HepG2 (cell line): ENCODE data around the gene KRTAP4-16. TPM values are rescaled to one million over a fixed set of nuclear protein-coding genes. Genes with fewer than 3 reads are reported as not detected.

Experiments
- ATAC-seq: fragments of 200-7000 bp; cut with Tn5 transposase; 3 replicates; pipeline ENCODE4 v1.9.1; 2020; ENCODE audit warnings: mild to moderate bottlenecking, moderate library complexity
- BruUV-seq: library from RNA; stranded (reverse); fragments of 400-500 nt; replicated peaks from 2 replicates; lab custom pipeline; 2021; lab: Mats Ljungman, UMichigan
- CTCF ChIA-PET: fragments of 300-600 bp; formaldehyde crosslinking; extraction: SDS; loops from one replicate; lab custom pipeline; 2021; ENCODE audit warnings: low total read pairs, inconsistent platforms, low intra/inter-chr PET ratio; lab: Yijun Ruan, JAX
- POLR2A ChIA-PET: fragments of 350-600 bp; sonication (Branson Sonifier 250); formaldehyde crosslinking; loops from one replicate; lab custom pipeline; 2020; ENCODE audit warnings: antibody characterized with exemption, inconsistent platforms; lab: Yijun Ruan, JAX
- DNase-seq: peaks from one replicate; pipeline ENCODE4 v3.0.0-alpha.2; 2015; ENCODE audit warnings: low spot score
- FAIRE-seq: peaks from 3 replicates; lab custom pipeline; 2011; peaks lifted over from hg19 to GRCh38; lab: Jason Lieb, UNC
- H2AFZ ChIP-seq: one replicate; pipeline ENCODE4 v1.6.1; 2011; ENCODE audit warnings: low read length, inconsistent platforms
- H3K27ac ChIP-seq: fragments of 300-600 bp; 3 replicates; pipeline ENCODE4 v1.8.0; 2011; ENCODE audit warnings: mixed run types, mild to moderate bottlenecking, mixed read lengths, low read length, inconsistent platforms; ENCODE audit not compliant: insufficient read depth; ENCODE audit errors: extremely low read length
- H3K27me3 ChIP-seq, 2 experiments: fragments of 200-600 bp in 1 of 2; 2 replicates in 1 of 2; 3 replicates in 1 of 2; pipeline versions ENCODE4 v1.6.0 to v1.8.0; 2011; ENCODE audit warnings: low read length in 2 of 2, mild to moderate bottlenecking in 2 of 2, moderate library complexity in 2 of 2, inconsistent platforms in 1 of 2; ENCODE audit not compliant: insufficient read depth in 2 of 2, control insufficient read depth in 1 of 2
- H3K36me3 ChIP-seq, 2 experiments: fragments of 200-600 bp in 1 of 2; replicated peaks in 1 of 2; 2 replicates in 1 of 2; 3 replicates in 1 of 2; pipeline versions ENCODE4 v1.5.1 to v1.8.0; 2011; ENCODE audit warnings: low read length in 2 of 2, inconsistent platforms in 1 of 2; ENCODE audit not compliant: insufficient read depth in 2 of 2, control insufficient read depth in 1 of 2
- H3K4me1 ChIP-seq: 2 replicates; pipeline ENCODE4 v1.5.1; 2012; ENCODE audit warnings: low read length, inconsistent platforms; ENCODE audit not compliant: insufficient read depth
- H3K4me2 ChIP-seq: 2 replicates; pipeline ENCODE4 v1.6.0; 2011; ENCODE audit warnings: low read depth, low read length, inconsistent platforms
- H3K4me3 ChIP-seq, 3 experiments: fragments of 200-600 bp in 1 of 3; sonication (generic), shearing (Covaris generic) in 1 of 3; replicated peaks in 1 of 3; 2 replicates each; pipeline ENCODE4 v1.5.1; 2011 to 2016; ENCODE audit warnings: low read length in 3 of 3, inconsistent platforms in 2 of 3, low read depth in 2 of 3, mild to moderate bottlenecking in 2 of 3, control low read depth in 1 of 3, mixed read lengths in 1 of 3; ENCODE audit not compliant: insufficient read depth in 1 of 3
- H3K79me2 ChIP-seq: one replicate; pipeline ENCODE4 v1.6.1; 2011; ENCODE audit warnings: low read length, inconsistent platforms; ENCODE audit not compliant: insufficient read depth
- H3K9ac ChIP-seq: 2 replicates; pipeline ENCODE4 v1.6.0; 2011; ENCODE audit warnings: mild to moderate bottlenecking, low read depth, low read length, inconsistent platforms; ENCODE audit not compliant: insufficient read depth
- H3K9me3 ChIP-seq: 2 replicates; pipeline ENCODE4 v1.5.1; 2012; ENCODE audit warnings: mild to moderate bottlenecking, low read length
- H4K20me1 ChIP-seq: 2 replicates; pipeline ENCODE4 v1.6.0; 2011; ENCODE audit warnings: inconsistent platforms, mild to moderate bottlenecking, low read length, moderate library complexity; ENCODE audit not compliant: insufficient read depth
- CEBPB ChIP-seq: IDR thresholded peaks from 2 replicates; pipeline ENCODE4 v1.6.1; 2011; ENCODE audit warnings: low read depth, low read length, improper control_type of control experiment, borderline replicate concordance
- CEBPG ChIP-seq: IDR thresholded peaks from 2 replicates; pipeline ENCODE4 v1.6.1; 2016
- E2F1 ChIP-seq: sonication (generic); formaldehyde crosslinking; IDR thresholded peaks from 2 replicates; pipeline ENCODE4 v1.5.0; 2020; ENCODE audit warnings: missing genetic modification reagents
- FOSL2 ChIP-seq: sonication (generic); formaldehyde crosslinking; IDR thresholded peaks from 2 replicates; pipeline ENCODE4 v1.4.0; 2020; ENCODE audit warnings: missing genetic modification reagents
- NCOR1 ChIP-seq: fragments of 200-600 bp; sonication (generic); IDR thresholded peaks from 2 replicates; pipeline ENCODE4 v1.7.0; 2017; ENCODE audit warnings: antibody characterized with exemption, low read length, borderline replicate concordance
- SNAPC5 ChIP-seq: sonication (generic); formaldehyde crosslinking; IDR thresholded peaks from 2 replicates; pipeline ENCODE4 v1.8.1; 2023; ENCODE audit warnings: mild to moderate bottlenecking, missing genetic modification reagents, borderline replicate concordance
- SP4 ChIP-seq: sonication (generic); formaldehyde crosslinking; IDR thresholded peaks from 2 replicates; pipeline ENCODE4 v1.8.1; 2023; ENCODE audit warnings: mild to moderate bottlenecking, missing genetic modification reagents
- TARDBP ChIP-seq: sonication (generic); formaldehyde crosslinking; IDR thresholded peaks from 2 replicates; pipeline ENCODE4 v1.8.0; 2022; ENCODE audit warnings: mild to moderate bottlenecking, missing genetic modification reagents
- TRAFD1 ChIP-seq: sonication (generic); formaldehyde crosslinking; IDR thresholded peaks from 2 replicates; pipeline ENCODE4 v1.5.1; 2020; ENCODE audit warnings: missing genetic modification reagents, mild to moderate bottlenecking, borderline replicate concordance
- ZBTB14 ChIP-seq: sonication (generic); formaldehyde crosslinking; IDR thresholded peaks from 2 replicates; pipeline ENCODE4 v1.4.0; 2020; ENCODE audit warnings: missing genetic modification reagents
- ZBTB21 ChIP-seq: sonication (generic); formaldehyde crosslinking; IDR thresholded peaks from 2 replicates; pipeline ENCODE4 v1.4.0; 2020; ENCODE audit warnings: missing genetic modification reagents
- ZMAT3 ChIP-seq: sonication (generic); formaldehyde crosslinking; conservative IDR thresholded peaks from 2 replicates; pipeline ENCODE4 v1.7.0; 2021; ENCODE audit warnings: missing genetic modification reagents
- ZNF33A ChIP-seq: sonication (generic); formaldehyde crosslinking; IDR thresholded peaks from 2 replicates; pipeline ENCODE4 v1.5.1; 2020; ENCODE audit warnings: missing genetic modification reagents, mild to moderate bottlenecking, moderate library complexity, borderline replicate concordance
- WGBS: methylation state at CpG from one replicate; pipeline ENCODE4 v1.1.6; 2017; ENCODE audit warnings: low lambda C conversion rate; 5-methylcytosine and 5-hydroxymethylcytosine counted together
- in situ Hi-C: cut with HindIII; loops from 2 replicates; pipeline ENCODE4 v1.10.0; 2017; ENCODE audit warnings: low pct_unique_long_range_greater_than_20kb; ENCODE audit not compliant: extremely low pct_ligation_motif_present
- intact Hi-C: fragments of 100-400 bp; cut with micrococcal nuclease; formaldehyde crosslinking; loops from one replicate; pipeline ENCODE4 v1.10.0; 2022; ENCODE audit not compliant: unreplicated experiment
- polyA plus RNA-seq, 8 experiments: library from polyadenylated mRNA; depleted of rRNA in 3 of 8; stranded (reverse) in 7 of 8; unstranded in 1 of 8; fragments of >200 nt; fragmentation: Illumina TruSeq in 4 of 8; extraction: Trizol in 4 of 8; gene quantifications; 2 replicates each; pipeline versions ENCODE4 v1.2.1 to v1.2.3, GENCODE V29; 2011 to 2016; ENCODE audit warnings: low read depth in 4 of 8, missing spikeins in 1 of 8, mixed read lengths in 1 of 8; ENCODE audit not compliant: insufficient read depth in 1 of 8
- total RNA-seq, 5 experiments: library from RNA; depleted of rRNA; stranded (reverse); fragments of >200 nt; fragmentation: Illumina TruSeq; extraction: Trizol; gene quantifications; 2 replicates each; pipeline ENCODE4 v1.2.3, GENCODE V29; 2016; ENCODE audit warnings: low read depth in 1 of 5

KRTAP4-16 gene
- total and polyA plus RNA-seq, 2 of the 13 experiments (the other 11 are each of a cell fraction or from before 2014, with no cell fraction given), result not detected

GRCh38 chr17:41067281-41067680, 34.7 kb downstream of the KRTAP4-16 start:
- Histone ChIP-seq H3K9me3 (no peaks in the 10 kb centered on the region), H3K27ac (no peak overlapping the region), H3K36me3 (no peaks in the 10 kb centered on the region), H2AFZ (no peak overlapping the region), H3K79me2 (no peaks in the 10 kb centered on the region)
- no TSS peak for BruUV-seq
- TF ChIP-seq TARDBP (CRISPR knock-in tag) (no peak), ZNF33A (CRISPR knock-in tag) (no peak), ZBTB14 (CRISPR knock-in tag) (no peak), SNAPC5 (CRISPR knock-in tag) (no peak)
- TF ChIP-seq, all 625 proteins: peak for 0
- Histone ChIP-seq H3K27me3 (no peaks in the 10 kb centered on the region), H3K4me3 (no peak overlapping the region), H3K9ac (no peak overlapping the region), H3K4me1 (peaks cover 12% of the 10 kb centered on the region), H3K4me2 (no peak overlapping the region), H4K20me1 (no peaks in the 10 kb centered on the region)
- intact Hi-C loops (no loop called here), in situ Hi-C loops (no loop called here)
- FAIRE-seq (no peak), ATAC-seq (no peak), DNase-seq (no peak)
- CTCF ChIA-PET, result no interaction called here
- POLR2A ChIA-PET, result no interaction called here

GRCh38 chr17:41065829-41066624, 36.0 kb downstream of the KRTAP4-16 start, which contains the start of gene KRTAP2-4:
KRTAP2-4 (minus strand) TSS chr17:41065879; CDS start chr17:41065845, 34 bp downstream.
- POLR2A ChIA-PET, result no interaction called here
- no peak within 1 kb of the TSS for H2AFZ ChIP-seq
- H4K20me1 ChIP-seq, result no peaks in the 10 kb centered on the region
- no TSS peak for BruUV-seq
- H3K4me1 ChIP-seq, result peaks cover 23% of the 10 kb centered on the region
- 82% methylated on average over 6 of the region's 6 CpGs for WGBS
- H3K79me2 ChIP-seq, result no peaks in the 10 kb centered on the region
- CTCF ChIA-PET, result no interaction called here
- intact Hi-C loops, result no loop called here
- H3K9me3 ChIP-seq, result no peaks in the 10 kb centered on the region
- no peaks in the 10 kb centered on the region for H3K27me3 ChIP-seq
- H3K4me3 ChIP-seq, result no peak within 1 kb of the TSS
- ATAC-seq, result no peak
- no peak within 1 kb of the TSS for H3K27ac ChIP-seq
- no peak within 1 kb of the TSS for H3K9ac ChIP-seq
- in situ Hi-C loops, result no loop called here
- peak; percentile 28 for DNase-seq
- no peaks in the 10 kb centered on the region for H3K36me3 ChIP-seq
- no peak within 1 kb of the TSS for H3K4me2 ChIP-seq
- no peak for FAIRE-seq
- TF ChIP-seq FOSL2 (CRISPR knock-in tag), result peak; percentile 53
- TF ChIP-seq SP4 (CRISPR knock-in tag), result no peak
- TF ChIP-seq ZMAT3 (CRISPR knock-in tag), result no peak
- no peak for TF ChIP-seq TRAFD1 (CRISPR knock-in tag)
- 0 out of 2 replicates have a peak, but pooled peaks have one; percentile 50 for TF ChIP-seq CEBPG (CRISPR knock-in tag)
- no peak for TF ChIP-seq E2F1
- peak; percentile 60 for TF ChIP-seq CEBPB
- TF ChIP-seq ZBTB21, result no peak
- TF ChIP-seq NCOR1, result no peak
